DOHH2 (cell line): ENCODE results near the gene PCSK9.

Experiments
- CTCF ChIP-seq: fragments of 200-600 bp; sonication (generic); IDR thresholded peaks from one replicate; pipeline ENCODE4 v1.5.1; 2014; ENCODE audit warnings: antibody characterized with exemption, mild to moderate bottlenecking, low read depth, low read length; ENCODE audit not compliant: poor library complexity, severe bottlenecking
- EZH2phosphoT487 ChIP-seq: fragments of 200-600 bp; sonication (generic); IDR thresholded peaks from 2 replicates; pipeline ENCODE4 v1.6.1; 2017; ENCODE audit warnings: borderline replicate concordance, mild to moderate bottlenecking, antibody characterized with exemption, low read length, moderate library complexity, mixed read lengths

- TF ChIP-seq CTCF (no peak), EZH2phosphoT487 (no peak)
Observed at GRCh38 chr1:55049271-55049913, 10.0 kb downstream of the PCSK9 start.
